BLaER1 treated with 17β-estradiol and CSF1 and Interleukin-3, amounts not matched to agents 10 nM and 100 nM (cell line): ENCODE results near the gene C4BPA.

Experiments
- H3K27ac ChIP-seq, 11 experiments: shearing (Covaris generic); formaldehyde crosslinking; 2 replicates each; pipeline ENCODE4 v1.8.1; 2022
- H3K27me3 ChIP-seq, 11 experiments: shearing (Covaris generic); formaldehyde crosslinking; 2 replicates each; pipeline ENCODE4 v1.8.1; 2022
- H3K36me3 ChIP-seq, 11 experiments: shearing (Covaris generic); formaldehyde crosslinking; 2 replicates each; pipeline ENCODE4 v1.8.1; 2022
- H3K4me1 ChIP-seq, 10 experiments: shearing (Covaris generic); formaldehyde crosslinking; 2 replicates each; pipeline ENCODE4 v1.8.1; 2022
- H3K4me2 ChIP-seq, 11 experiments: shearing (Covaris generic); formaldehyde crosslinking; 2 replicates each; pipeline ENCODE4 v1.8.1; 2022
- H3K4me3 ChIP-seq, 10 experiments: shearing (Covaris generic); formaldehyde crosslinking; 2 replicates each; pipeline ENCODE4 v1.8.1; 2022
- H3K9ac ChIP-seq, 11 experiments: shearing (Covaris generic); formaldehyde crosslinking; 2 replicates each; pipeline ENCODE4 v1.8.1; 2022
- H3K9me3 ChIP-seq, 11 experiments: shearing (Covaris generic); formaldehyde crosslinking; replicated peaks in 1 of 11; 2 replicates each; pipeline ENCODE4 v1.8.1; 2022
- H4K20me1 ChIP-seq, 11 experiments: shearing (Covaris generic); formaldehyde crosslinking; 2 replicates each; pipeline ENCODE4 v1.8.1; 2022
- Cebpa-rat ChIP-seq, 11 experiments: shearing (Covaris generic); IDR thresholded peaks; 2 replicates each; pipeline ENCODE4 v1.8.1; 2022

The C4BPA gene

DNA sequence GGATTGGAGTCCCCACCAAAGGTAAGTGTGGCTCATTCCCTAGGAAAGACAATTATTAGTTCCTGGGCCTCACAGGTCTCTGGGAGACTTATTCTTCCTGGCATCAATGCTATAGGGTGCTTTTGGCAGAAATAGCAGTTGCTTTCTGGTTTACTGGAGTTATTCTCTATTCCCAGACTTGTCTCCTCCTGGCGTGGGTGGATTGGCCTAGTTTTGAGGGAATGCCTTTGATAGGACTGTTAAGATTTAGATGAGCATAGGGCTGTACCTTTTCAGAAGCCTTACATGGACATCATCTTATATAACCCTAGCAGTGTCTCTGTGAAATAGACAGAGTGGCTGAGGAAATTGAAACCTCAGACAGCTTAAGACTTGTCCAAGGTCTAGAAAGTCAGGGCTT lies 42.0 kb upstream of the C4BPA start:
- Histone ChIP-seq H3K9me3 (no peaks in the 10 kb centered on the region), H3K27me3 (no peaks in the 10 kb centered on the region), H3K4me3 (no peak overlapping the region), H3K4me2 (no peak overlapping the region), H3K36me3 (no peaks in the 10 kb centered on the region), H4K20me1 (no peaks in the 10 kb centered on the region), H3K9ac (no peak overlapping the region), H3K27ac (no peak overlapping the region), H3K4me1 (no peaks in the 10 kb centered on the region)
- no peak for TF ChIP-seq Cebpa-rat (IDR thresholded peaks at IDR 0.05)

DNA sequence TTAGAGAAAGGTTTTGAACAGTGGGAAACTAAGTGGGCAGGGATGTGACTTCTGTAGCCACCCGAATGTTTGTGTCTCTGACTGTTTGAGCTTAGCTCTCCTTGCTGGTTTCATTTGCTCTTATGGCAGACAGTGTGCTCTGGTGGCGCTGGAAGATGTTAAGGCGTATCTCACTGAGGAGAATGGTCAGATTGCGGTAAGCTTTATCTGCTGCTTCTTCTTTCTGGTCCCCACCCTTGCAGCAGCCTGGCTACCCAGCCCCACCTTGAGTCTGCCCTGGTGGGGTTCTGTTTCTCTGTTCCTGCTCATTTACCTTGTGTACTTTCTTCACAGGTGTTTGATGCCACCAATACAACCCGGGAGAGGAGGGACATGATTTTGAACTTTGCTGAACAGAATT lies 41.0 kb upstream of the C4BPA start:
- no peak overlapping the region for H3K27ac ChIP-seq
- H3K9ac ChIP-seq, result no peak overlapping the region
- no peaks in the 10 kb centered on the region for H3K4me1 ChIP-seq
- no peaks in the 10 kb centered on the region for H3K9me3 ChIP-seq
- no peak overlapping the region for H3K4me2 ChIP-seq
- H3K36me3 ChIP-seq, result no peaks in the 10 kb centered on the region
- TF ChIP-seq Cebpa-rat (IDR thresholded peaks at IDR 0.05), result no peak
- no peak overlapping the region for H3K4me3 ChIP-seq
- no peaks in the 10 kb centered on the region for H3K27me3 ChIP-seq
- no peaks in the 10 kb centered on the region for H4K20me1 ChIP-seq

DNA sequence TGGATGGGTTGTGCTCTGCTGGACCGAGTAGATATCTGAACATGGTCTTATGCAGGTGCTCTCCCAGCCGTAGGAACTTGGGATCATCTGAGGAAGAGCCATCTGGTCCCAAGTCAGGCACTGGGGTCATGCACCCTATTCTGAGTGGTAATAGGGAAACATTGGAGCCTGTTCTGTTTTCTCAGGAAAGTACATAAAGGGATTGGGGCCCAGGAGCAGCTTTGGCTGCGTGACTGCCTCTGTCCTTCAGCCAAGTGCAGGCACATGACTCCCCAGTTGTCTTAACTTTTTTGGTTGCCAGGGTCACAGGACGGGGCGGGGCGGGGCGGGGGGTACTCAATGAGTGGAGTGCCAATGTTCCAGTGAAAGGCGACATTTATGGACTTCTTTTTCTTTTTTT lies 39.5 kb upstream of the C4BPA start:
- H3K4me3 ChIP-seq, result no peak overlapping the region
- H3K27me3 ChIP-seq, result no peaks in the 10 kb centered on the region
- H3K36me3 ChIP-seq, result no peaks in the 10 kb centered on the region
- no peak overlapping the region for H3K27ac ChIP-seq
- no peaks in the 10 kb centered on the region for H4K20me1 ChIP-seq
- H3K4me2 ChIP-seq, result no peak overlapping the region
- H3K9ac ChIP-seq, result no peak overlapping the region
- no peak for TF ChIP-seq Cebpa-rat (IDR thresholded peaks at IDR 0.05)
- no peaks in the 10 kb centered on the region for H3K9me3 ChIP-seq
- H3K4me1 ChIP-seq, result no peaks in the 10 kb centered on the region

DNA sequence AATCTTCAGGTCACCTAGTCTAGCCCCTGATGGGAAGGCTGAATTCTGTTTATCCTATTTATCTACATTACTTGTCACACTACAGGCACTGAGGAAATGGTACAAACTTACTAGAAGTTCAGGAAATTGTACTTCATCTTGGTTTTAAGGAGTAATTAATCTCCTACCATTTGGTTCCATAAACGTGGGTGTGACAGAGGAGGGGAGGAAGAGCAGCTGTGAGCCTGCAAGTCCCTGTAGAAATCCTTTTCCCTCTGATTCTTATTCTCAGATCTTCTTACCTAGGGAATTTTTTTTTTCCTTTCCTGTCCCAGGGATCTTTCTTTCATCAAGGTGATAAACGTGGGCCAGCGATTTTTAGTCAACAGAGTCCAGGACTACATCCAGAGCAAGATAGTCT lies 36.8 kb upstream of the C4BPA start:
- H3K4me1 ChIP-seq, result peaks cover 8 to 16% (median 12%) of the 10 kb centered on the region in 10 experiments; a peak in 18 of 20 replicates

DNA sequence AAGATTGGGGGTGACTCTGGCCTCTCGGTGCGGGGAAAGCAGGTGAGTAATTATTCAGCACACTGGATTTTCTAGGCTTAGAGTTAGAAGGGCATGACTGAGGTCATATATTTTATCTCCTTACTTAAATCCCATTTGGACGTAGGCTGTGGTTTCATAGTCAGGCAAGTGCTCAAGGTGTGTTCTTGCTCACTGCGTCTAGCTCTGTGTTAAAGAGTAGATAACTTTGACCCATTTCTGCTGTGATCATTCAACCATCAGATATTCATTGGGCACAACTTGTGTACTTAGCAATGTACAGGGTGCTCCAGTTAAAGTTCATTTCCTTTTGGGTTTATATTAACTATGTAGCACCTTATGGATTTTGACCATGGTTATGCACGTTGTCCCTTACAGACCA lies 36.4 kb upstream of the C4BPA start:
- Histone ChIP-seq H3K4me2 (no peak overlapping the region), H3K36me3 (no peaks in the 10 kb centered on the region), H3K9me3 (no peaks in the 10 kb centered on the region), H4K20me1 (no peaks in the 10 kb centered on the region), H3K4me3 (no peak overlapping the region), H3K27ac (no peak overlapping the region), H3K27me3 (no peaks in the 10 kb centered on the region), H3K9ac (no peak overlapping the region), H3K4me1 (peaks cover 8 to 16% (median 12%) of the 10 kb centered on the region in 10 experiments; a peak in 18 of 20 replicates)
- no peak for TF ChIP-seq Cebpa-rat (IDR thresholded peaks at IDR 0.05)

More for the DNA sequence above, 36.8 kb upstream of the C4BPA start:
- Histone ChIP-seq H3K27me3 (no peaks in the 10 kb centered on the region), H3K27ac (no peak overlapping the region), H3K4me3 (no peak overlapping the region), H4K20me1 (no peaks in the 10 kb centered on the region), H3K9me3 (no peaks in the 10 kb centered on the region), H3K4me2 (no peak overlapping the region), H3K36me3 (no peaks in the 10 kb centered on the region), H3K9ac (no peak overlapping the region)
- TF ChIP-seq Cebpa-rat (IDR thresholded peaks at IDR 0.05), result no peak

DNA sequence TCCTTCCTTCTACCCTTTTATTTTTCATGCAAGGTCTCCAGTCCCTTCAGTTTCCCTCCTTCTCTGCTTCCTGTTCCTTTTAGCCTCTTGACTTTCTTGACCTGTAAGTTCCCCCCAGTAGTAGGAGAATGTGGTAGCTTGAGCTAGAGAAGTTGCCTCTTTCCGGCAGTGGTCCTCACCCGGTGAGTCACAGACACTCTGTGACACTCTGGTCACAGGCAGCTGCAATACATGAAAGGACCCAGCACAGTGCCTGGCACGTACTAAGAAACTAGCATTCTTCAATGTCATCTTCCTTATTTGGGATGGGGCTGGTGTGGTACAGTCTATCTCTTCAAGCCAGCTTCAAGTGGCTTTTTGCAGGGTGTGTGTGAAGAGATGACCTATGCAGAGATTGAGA lies 35.0 kb upstream of the C4BPA start:
- TF ChIP-seq Cebpa-rat (IDR thresholded peaks at IDR 0.05), result no peak
- H3K36me3 ChIP-seq, result no peaks in the 10 kb centered on the region
- H3K4me3 ChIP-seq, result no peak overlapping the region
- no peaks in the 10 kb centered on the region for H3K9me3 ChIP-seq
- H3K4me1 ChIP-seq, result peaks cover 8 to 16% (median 12%) of the 10 kb centered on the region in 10 experiments; a peak in 18 of 20 replicates
- no peak overlapping the region for H3K4me2 ChIP-seq
- H3K9ac ChIP-seq, result no peak overlapping the region
- H4K20me1 ChIP-seq, result no peaks in the 10 kb centered on the region
- no peak overlapping the region for H3K27ac ChIP-seq
- no peaks in the 10 kb centered on the region for H3K27me3 ChIP-seq

DNA sequence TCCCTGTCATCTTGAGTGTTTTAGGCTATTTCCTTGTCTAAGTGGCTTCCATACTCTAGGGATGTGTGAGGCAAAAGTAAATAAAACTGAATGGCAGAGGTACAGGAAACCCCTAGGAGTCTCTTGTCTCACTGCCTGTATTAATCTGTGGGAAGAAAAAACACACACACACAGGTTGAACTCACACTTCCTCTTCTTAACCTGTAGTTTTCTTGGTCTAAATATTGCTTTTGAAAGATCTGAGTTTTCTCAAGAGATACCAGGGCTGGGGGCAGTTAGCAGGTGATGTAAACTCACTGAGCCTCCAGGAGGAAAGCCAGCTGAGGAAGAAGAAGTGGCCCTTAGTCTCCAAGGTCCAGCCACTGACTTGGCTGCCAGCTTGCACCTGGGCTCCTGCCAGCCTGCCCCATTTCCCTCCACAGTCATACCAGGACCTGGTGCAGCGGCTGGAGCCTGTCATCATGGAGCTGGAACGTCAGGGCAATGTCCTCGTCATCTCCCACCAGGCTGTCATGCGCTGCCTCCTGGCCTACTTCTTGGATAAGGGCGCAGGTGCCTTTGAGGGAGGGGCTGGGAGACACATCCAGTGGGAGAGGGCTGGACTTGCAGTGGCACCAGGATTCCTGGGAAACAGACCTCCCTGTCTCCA lies 34.1 kb upstream of the C4BPA start:
- Histone ChIP-seq H3K27ac (no peak overlapping the region), H3K9ac (no peak overlapping the region), H4K20me1 (no peaks in the 10 kb centered on the region), H3K4me3 (no peak overlapping the region), H3K4me1 (peaks cover 8 to 16% (median 12%) of the 10 kb centered on the region in 10 experiments; a peak in 18 of 20 replicates), H3K9me3 (no peaks in the 10 kb centered on the region), H3K36me3 (no peaks in the 10 kb centered on the region), H3K27me3 (no peaks in the 10 kb centered on the region), H3K4me2 (peak overlapping the region in 5 of 11 experiments; percentile 25 to 61 (median 49); a peak in 7 of 22 replicates)
- no peak for TF ChIP-seq Cebpa-rat (IDR thresholded peaks at IDR 0.05)

DNA sequence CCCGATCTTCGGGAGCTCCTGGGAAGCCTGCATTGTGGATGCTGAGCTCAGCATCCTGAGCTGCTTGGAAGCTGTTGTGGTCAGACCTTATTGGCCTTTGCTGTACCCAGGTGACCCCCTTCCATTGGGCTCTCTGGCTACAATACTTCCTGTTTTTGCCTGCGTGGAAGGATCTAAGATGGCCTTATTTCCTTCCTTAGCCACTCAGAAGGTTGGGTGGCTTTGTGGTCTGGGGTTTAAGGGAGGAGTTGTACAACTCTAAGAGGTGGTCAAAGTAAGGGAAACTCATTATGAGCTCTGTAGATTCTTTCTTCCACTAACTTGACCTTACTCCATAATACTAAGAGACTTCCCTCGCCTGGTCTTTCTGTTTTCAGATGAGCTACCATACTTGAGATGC lies 33.2 kb upstream of the C4BPA start:
- Histone ChIP-seq H3K4me2 (peak overlapping the region; percentile 25 to 61 (median 35); a peak in 19 of 22 replicates), H3K36me3 (no peaks in the 10 kb centered on the region), H4K20me1 (no peaks in the 10 kb centered on the region), H3K27ac (no peak overlapping the region), H3K4me3 (no peak overlapping the region), H3K9me3 (no peaks in the 10 kb centered on the region), H3K27me3 (no peaks in the 10 kb centered on the region), H3K9ac (no peak overlapping the region), H3K4me1 (peaks cover 8 to 16% (median 12%) of the 10 kb centered on the region in 10 experiments; a peak in 18 of 20 replicates)
- TF ChIP-seq Cebpa-rat (IDR thresholded peaks at IDR 0.05), result no peak

DNA sequence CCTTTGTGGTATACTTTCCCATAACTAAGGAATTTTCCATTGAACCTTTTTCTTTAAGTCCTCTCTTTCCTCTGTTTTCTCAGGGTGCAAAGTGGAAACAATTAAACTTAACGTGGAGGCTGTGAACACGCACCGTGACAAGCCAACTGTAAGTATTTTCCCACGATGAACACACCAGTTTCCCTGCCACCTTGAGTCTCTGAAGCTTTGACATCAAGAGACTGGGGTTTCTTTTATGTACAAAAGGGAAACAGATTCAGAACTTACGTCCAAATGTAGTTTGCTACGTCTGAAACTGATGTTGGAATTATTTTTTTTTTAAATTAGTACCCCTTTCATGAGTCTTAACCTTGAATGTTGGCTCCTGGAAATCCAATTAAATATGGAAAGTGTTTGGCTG lies 32.6 kb upstream of the C4BPA start:
- Histone ChIP-seq H3K4me2 (peak overlapping the region; percentile 25 to 61 (median 35); a peak in 12 of 22 replicates), H3K27ac (no peak overlapping the region), H3K36me3 (no peaks in the 10 kb centered on the region), H3K4me1 (peaks cover 8 to 16% (median 12%) of the 10 kb centered on the region in 10 experiments; a peak in 18 of 20 replicates), H4K20me1 (no peaks in the 10 kb centered on the region), H3K9ac (no peak overlapping the region), H3K27me3 (no peaks in the 10 kb centered on the region), H3K9me3 (no peaks in the 10 kb centered on the region), H3K4me3 (no peak overlapping the region)
- TF ChIP-seq Cebpa-rat (IDR thresholded peaks at IDR 0.05), result no peak

DNA sequence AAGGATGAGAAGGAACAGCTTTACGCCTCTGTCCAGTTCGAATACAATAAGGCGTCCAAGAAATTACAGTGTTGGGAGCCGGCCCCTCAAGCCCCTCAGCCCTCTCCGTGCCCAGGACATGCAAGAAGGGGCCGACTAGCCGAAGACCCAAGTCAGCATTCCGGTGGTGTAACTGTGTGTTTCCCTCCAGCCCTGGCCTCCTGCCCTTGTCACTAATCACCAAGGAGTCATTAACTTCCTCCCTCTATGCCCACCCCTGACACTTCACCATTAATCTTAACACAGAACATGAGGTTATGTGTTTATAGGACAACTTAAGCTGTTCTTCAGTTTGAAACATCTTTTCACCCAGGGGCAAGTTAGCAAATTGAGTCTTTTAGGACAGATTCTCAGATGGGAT lies 31.8 kb upstream of the C4BPA start:
- Histone ChIP-seq H3K27ac (no peak overlapping the region), H4K20me1 (no peaks in the 10 kb centered on the region), H3K36me3 (no peaks in the 10 kb centered on the region), H3K9me3 (no peaks in the 10 kb centered on the region), H3K4me2 (no peak overlapping the region), H3K4me3 (no peak overlapping the region), H3K4me1 (peaks cover 8 to 16% (median 12%) of the 10 kb centered on the region in 10 experiments; a peak in 18 of 20 replicates), H3K27me3 (no peaks in the 10 kb centered on the region), H3K9ac (no peak overlapping the region)
- TF ChIP-seq Cebpa-rat (IDR thresholded peaks at IDR 0.05), result no peak
